Femur (tissue), 1 donor: ENCODE data around the gene STH.
A peak's percentile ranks its signal among the peaks of the same experiment; 100 is the strongest.

Source experiments
- DNase-seq: peaks from one replicate; pipeline ENCODE4 v3.0.0-alpha.2; 2017

Gene STH

DNA sequence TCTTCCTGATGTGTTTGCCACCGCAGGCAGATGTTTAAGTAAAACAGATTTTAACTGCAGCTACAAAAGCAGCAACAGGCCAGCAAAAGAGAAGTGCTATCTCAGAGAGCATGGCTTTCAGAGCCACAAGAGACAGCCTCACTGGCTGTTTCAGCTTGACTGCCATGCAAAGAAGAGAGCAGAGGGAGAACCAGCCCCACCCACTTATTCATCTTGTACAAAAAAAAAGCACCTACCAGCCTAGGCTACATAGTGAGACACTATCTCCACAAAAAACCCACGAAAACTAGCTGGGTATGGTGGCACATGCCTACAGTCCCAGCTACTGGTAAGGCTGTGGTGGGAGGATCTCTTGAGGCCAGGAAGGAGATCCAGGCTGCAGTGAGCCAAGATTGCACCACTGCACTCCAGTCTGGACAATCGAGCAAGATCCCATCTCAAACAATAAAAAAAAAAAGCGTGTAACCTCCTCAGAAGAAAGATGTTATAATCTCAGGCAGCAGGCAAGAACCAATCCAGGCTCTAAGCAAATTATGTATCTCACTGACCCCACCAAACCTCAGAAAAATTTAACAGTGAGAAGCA is 30.0 kb downstream of the STH start:
- DNase-seq: no peak

- no peak for DNase-seq
Observed at GRCh38 chr17:46029627-46030026, 30.6 kb downstream of the STH start.

DNA sequence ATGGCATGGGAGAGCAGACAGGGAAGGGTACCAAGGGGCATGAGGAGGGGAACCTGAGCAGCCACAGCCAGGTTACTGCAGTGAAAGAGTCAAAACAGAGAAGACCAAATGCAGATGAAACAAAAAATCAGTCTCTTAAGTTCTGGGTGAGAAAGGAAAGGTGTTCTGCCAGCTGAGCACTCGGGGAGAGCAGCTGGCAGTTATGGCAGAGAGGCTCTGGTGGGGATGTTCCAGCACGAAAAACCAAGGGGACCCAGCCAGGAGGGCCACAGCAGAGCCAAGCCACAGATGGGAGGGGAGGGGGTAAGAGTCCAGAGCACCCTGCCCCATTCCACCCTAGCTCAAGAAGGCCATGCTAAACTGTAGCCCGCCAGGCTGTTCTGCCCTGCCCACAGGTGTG is 31.7 kb downstream of the STH start:
- no peak for DNase-seq

GRCh38 chr17:46031440-46031839 is 32.4 kb downstream of the STH start:
- DNase-seq: no peak

DNA sequence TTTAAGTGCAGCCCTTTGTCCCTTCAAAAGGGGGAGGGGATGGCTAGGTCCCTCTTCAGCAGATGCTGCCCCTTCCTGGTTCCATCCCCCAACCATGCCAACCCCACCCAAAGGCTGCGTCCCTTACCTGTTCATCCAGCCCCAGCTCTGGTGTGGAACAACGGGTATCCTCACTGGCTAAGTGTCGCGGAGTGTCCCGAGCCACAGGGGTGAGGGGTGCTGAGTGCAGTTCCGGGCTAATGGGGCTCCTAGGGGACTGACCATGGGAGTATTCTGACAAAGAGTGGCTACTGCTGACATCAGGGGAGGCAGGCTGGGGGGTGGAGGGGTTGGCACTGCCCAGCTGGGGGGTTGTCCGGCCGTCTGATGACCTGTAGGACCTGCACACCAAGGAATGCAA is 32.9 kb downstream of the STH start:
- DNase-seq: no peak

GRCh38 chr17:46032909-46033308 is 33.9 kb downstream of the STH start:
- DNase-seq: no peak

GRCh38 chr17:46033392-46033791 is 34.3 kb downstream of the STH start:
- no peak for DNase-seq

- no peak for DNase-seq
Observed at GRCh38 chr17:46035112-46035818, 36.2 kb downstream of the STH start.

GRCh38 chr17:46036491-46036890 is 37.4 kb downstream of the STH start:
- no peak for DNase-seq

DNA sequence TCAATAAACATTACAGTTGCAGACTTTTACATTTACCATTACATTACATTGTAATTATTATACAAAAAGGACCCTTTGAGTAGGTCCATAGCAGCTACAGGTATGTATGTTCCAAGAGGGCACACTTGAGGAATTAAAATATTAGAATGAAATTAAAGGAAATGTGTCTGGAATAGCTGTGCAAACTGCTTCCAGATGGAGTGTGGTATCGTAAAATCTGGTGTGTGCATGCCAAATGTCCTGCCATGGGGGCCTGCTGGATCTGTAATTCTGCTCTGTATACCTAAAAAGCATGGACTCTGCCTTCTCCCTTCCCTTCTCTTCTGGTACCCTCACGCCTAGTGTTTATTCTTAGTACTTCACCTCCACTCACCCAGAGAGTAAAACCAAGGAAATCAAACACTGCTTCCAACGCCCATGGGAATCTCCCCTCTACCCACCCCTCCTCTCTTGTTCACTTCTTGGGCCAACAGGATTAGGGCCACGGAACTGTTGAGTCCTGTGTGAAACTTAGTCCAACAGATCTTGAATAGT is 38.7 kb downstream of the STH start:
- DNase-seq: no peak

- no peak for DNase-seq
Observed at GRCh38 chr17:46038414-46038813, 39.4 kb downstream of the STH start.

DNA sequence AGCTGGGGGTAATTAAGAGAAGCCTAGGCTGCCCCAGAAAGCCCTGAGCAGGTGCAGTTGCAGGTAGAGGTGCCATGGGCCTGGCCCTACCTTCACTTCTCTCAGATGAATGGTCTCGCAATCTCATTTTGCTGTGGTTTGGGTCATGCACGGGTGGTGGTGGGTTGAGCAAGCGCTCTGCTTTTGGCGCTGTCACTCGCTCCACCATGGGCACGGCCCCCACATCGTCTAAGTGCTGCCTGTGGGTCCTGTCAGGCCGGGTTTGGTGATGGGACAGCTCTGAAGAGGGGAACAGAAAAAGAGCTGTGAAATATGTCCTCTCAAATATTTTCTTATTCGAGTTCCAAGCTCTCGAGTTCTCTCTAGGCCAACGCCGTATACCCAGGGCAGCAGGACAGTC is 39.9 kb downstream of the STH start:
- no peak for DNase-seq

DNA sequence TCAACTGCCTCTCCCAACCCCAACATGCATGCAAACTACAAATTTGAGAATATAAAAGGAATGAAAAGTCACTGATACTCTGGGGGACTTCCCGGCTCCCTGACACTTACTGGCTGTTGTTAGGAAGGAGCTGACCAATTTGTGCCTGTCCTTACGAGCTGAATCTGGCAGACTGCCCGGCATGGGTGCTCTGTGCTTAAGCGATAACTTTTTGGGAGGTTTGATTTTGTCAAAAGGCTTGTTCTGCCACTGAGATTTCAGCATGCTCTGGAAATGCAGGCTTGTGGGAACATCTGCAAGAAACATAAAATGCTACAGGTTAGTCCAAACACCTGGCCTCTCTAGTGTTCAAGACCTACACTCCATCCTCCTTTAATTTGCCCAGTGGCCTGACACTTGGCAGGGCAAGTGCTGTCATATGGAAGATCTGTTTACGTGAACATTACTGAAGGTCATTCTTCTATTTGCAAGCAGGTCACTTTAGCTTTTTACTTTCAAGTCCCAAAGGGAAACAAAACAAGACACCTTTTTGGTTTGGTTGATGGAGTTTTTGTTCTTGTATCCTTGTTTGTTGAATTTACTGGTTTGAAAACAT is 40.6 kb downstream of the STH start:
- no peak for DNase-seq

GRCh38 chr17:46042246-46042645 is 43.2 kb downstream of the STH start:
- DNase-seq: no peak

- DNase-seq: no peak
Observed at GRCh38 chr17:46042925-46043324, 43.9 kb downstream of the STH start.

DNA sequence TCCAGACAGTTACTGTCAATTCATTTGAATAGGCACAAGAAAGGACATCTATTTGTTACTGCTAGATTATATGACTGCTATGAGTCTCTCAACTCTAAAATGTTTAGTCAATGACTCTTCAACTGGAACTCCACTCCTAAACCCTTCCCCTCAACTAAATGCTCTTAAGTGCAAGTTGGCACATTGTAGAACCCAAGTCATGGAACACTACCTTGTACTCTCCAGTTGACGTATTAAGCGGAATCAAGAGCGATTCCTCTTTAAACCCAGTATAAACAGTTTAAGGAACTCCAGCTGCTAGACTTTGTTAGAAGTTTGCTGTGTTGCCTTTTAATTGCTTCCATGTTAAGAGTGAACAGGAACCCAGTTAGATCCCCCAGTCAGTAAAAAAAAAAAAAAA is 44.6 kb downstream of the STH start:
- DNase-seq: no peak

GRCh38 chr17:46044286-46044928 is 45.4 kb downstream of the STH start:
- DNase-seq: peak; percentile 76

- no peak for DNase-seq
Observed at GRCh38 chr17:46044989-46045388, 45.9 kb downstream of the STH start.

- no peak for DNase-seq
Observed at GRCh38 chr17:46045639-46046038, 46.6 kb downstream of the STH start.

DNA sequence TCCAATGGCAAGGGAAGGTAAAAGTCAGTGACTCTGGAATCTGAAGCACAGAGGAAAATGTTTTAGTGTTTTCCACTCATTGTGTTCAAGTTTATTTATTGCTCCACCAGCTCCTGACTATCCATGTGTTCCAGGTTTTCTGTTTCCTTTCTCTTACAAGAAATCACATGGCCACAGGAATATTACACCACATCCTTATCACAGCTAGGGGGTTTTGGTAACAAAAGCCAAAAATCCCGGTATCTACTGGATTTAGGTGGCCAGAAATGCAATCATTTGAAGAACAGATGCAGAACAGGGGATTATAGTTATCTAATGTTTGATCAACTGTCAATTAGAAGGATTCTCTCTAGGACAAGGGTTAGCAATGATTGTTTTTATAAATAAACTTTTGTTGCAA is 47.9 kb downstream of the STH start:
- no peak for DNase-seq

DNA sequence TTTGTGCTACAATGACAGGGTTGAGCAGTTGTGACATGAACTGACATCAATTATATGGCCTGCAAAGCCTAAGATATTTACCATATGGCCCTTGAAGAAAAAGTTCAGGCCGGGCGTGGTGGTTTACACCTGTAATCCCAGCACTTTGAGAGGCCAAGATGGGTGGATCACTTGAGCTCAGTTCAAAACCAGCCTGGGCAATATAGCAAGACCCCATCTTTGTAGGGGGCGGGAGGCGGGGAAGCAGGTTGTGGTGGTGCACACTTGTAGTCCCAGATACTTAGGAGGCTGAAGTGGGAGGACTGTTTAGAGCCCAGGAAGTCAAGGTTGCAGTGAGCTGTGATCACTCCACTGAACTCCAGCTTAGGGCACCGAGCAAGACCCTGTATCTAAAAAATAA is 48.3 kb downstream of the STH start:
- DNase-seq: no peak

DNA sequence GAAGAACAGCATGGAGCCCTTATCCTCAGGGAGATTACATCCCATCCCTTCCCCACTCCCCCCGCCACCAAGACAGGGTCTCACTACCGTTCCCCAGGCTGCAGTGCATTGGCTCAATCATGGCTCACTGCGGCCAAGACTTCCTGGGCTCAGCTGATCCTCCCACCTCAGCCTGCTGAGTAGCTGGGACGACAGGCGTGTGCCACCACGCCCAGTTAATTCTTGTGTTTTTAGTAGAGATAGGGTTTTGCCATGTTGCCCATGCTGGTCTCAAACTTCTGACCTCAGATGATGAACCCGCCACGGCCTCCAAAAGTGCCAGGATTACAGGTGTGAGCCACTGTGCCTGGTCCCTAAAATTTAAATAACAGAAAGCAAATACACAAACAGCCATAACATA is 48.8 kb downstream of the STH start:
- no peak for DNase-seq
